ENCODE measurements around the gene IQGAP2.

Gene IQGAP2

GRCh38 chr5:76451031-76451701 lies 48.1 kb downstream of the IQGAP2 start:
- peak; percentile 44 to 52 for DNase-seq

- no peak for DNase-seq
Measured at GRCh38 chr5:76455531-76456133, 52.5 kb downstream of the IQGAP2 start.

GRCh38 chr5:76456258-76456657 lies 53.2 kb downstream of the IQGAP2 start:
- no peak for DNase-seq

- no peak for DNase-seq
Measured at GRCh38 chr5:76457674-76458485, 54.8 kb downstream of the IQGAP2 start.

- no peak for DNase-seq
Measured at GRCh38 chr5:76458486-76458830, 55.4 kb downstream of the IQGAP2 start.

GRCh38 chr5:76460104-76460503 lies 57.0 kb downstream of the IQGAP2 start:
- DNase-seq: no peak

GRCh38 chr5:76462097-76462667 lies 59.1 kb downstream of the IQGAP2 start:
- no peak for DNase-seq

GRCh38 chr5:76467216-76467615 lies 64.1 kb downstream of the IQGAP2 start:
- DNase-seq: no peak

GRCh38 chr5:76468635-76469425 lies 65.7 kb downstream of the IQGAP2 start:
- DNase-seq: peak; percentile 21

GRCh38 chr5:76469656-76470290 lies 66.7 kb downstream of the IQGAP2 start:
- no peak for DNase-seq

GRCh38 chr5:76470976-76471375 lies 67.9 kb downstream of the IQGAP2 start:
- no peak for DNase-seq

GRCh38 chr5:76471406-76471805 lies 68.3 kb downstream of the IQGAP2 start:
- no peak for DNase-seq

- DNase-seq: no peak
Measured at GRCh38 chr5:76471987-76472334, 68.9 kb downstream of the IQGAP2 start.

- DNase-seq: no peak
Measured at GRCh38 chr5:76472335-76473008, 69.4 kb downstream of the IQGAP2 start.

- no peak for DNase-seq
Measured at GRCh38 chr5:76473009-76473336, 69.9 kb downstream of the IQGAP2 start.

- DNase-seq: peak in 1 of 2 experiments; percentile 26
Measured at GRCh38 chr5:76473661-76474060, 70.6 kb downstream of the IQGAP2 start.

- DNase-seq: no peak
Measured at GRCh38 chr5:76474377-76474776, 71.3 kb downstream of the IQGAP2 start.

GRCh38 chr5:76475385-76475784 lies 72.3 kb downstream of the IQGAP2 start:
- no peak for DNase-seq

- no peak for DNase-seq
Measured at GRCh38 chr5:76475936-76476335, 72.9 kb downstream of the IQGAP2 start.

GRCh38 chr5:76476474-76477038 lies 73.5 kb downstream of the IQGAP2 start:
- no peak for DNase-seq

- no peak for DNase-seq
Measured at GRCh38 chr5:76477061-76477460, 74.0 kb downstream of the IQGAP2 start.

- DNase-seq: no peak
Measured at GRCh38 chr5:76477571-76477970, 74.5 kb downstream of the IQGAP2 start.

Measured in Kasumi-1 (cell line).